CD4-positive, alpha-beta T cell (primary cell): ENCODE measurements around the gene MPIG6B. TPM values are rescaled to one million over a fixed set of nuclear protein-coding genes. Genes with fewer than 3 reads are reported as not detected.

Experiments
- ATAC-seq: fragments of 200-7000 bp; cut with Tn5 transposase; one replicate; pipeline ENCODE4 v1.10.0; 2022; ENCODE audit warnings: mild to moderate bottlenecking; ENCODE audit not compliant: poor library complexity
- CTCF ChIA-PET: fragments of 350-600 bp; sonication (Branson Sonifier 250); formaldehyde crosslinking; loops from one replicate; lab custom pipeline; 2021; ENCODE audit warnings: antibody characterized with exemption, inconsistent platforms; lab: Charles Lee
- POLR2A ChIA-PET: fragments of 350-600 bp; sonication (Branson Sonifier 250); formaldehyde crosslinking; loops from one replicate; lab custom pipeline; 2021; ENCODE audit warnings: antibody characterized with exemption, inconsistent platforms; lab: Charles Lee
- DNase-seq, 14 experiments: peaks; one replicate each; pipeline ENCODE4 v3.0.0-alpha.2; 2013 to 2020; ENCODE audit warnings: mixed read lengths in 2 of 14
- H3K27ac ChIP-seq, 2 donors: one replicate each; pipeline versions ENCODE4 v1.5.1 to v1.7.0; 2013; ENCODE audit warnings: low read length in 2 of 2, low read depth in 1 of 2, mild to moderate bottlenecking in 1 of 2
- H3K27me3 ChIP-seq, 2 experiments: 1 replicate in 1 of 2; 2 replicates in 1 of 2; pipeline versions ENCODE4 v1.6.1 to v1.7.0; 2013; ENCODE audit warnings: low read length in 2 of 2, control low read depth in 1 of 2, mild to moderate bottlenecking in 1 of 2, moderate library complexity in 1 of 2; ENCODE audit not compliant: insufficient read depth in 2 of 2, control insufficient read depth in 1 of 2
- H3K36me3 ChIP-seq: one replicate; pipeline ENCODE4 v1.6.1; 2013; ENCODE audit warnings: low read length, control low read depth; ENCODE audit not compliant: insufficient read depth
- H3K4me1 ChIP-seq: one replicate; pipeline ENCODE4 v1.6.1; 2013; ENCODE audit warnings: low read length, control low read depth; ENCODE audit not compliant: insufficient read depth
- H3K4me3 ChIP-seq: one replicate; pipeline ENCODE4 v1.5.1; 2013; ENCODE audit warnings: mild to moderate bottlenecking, low read length, moderate library complexity
- H3K9me3 ChIP-seq, 2 experiments: 1 replicate in 1 of 2; 2 replicates in 1 of 2; pipeline versions ENCODE4 v1.6.1 to v1.7.0; 2013; ENCODE audit warnings: low read length in 2 of 2, mild to moderate bottlenecking in 2 of 2, control low read depth in 1 of 2, moderate library complexity in 1 of 2; ENCODE audit not compliant: control insufficient read depth in 1 of 2, insufficient read depth in 1 of 2
- H3K27ac Mint-ChIP-seq: one replicate; pipeline ENCODE4 v1.8.0; 2020; ENCODE audit warnings: mixed read lengths
- H3K27me3 Mint-ChIP-seq: one replicate; pipeline ENCODE4 v1.8.0; 2021; ENCODE audit warnings: mixed read lengths
- H3K36me3 Mint-ChIP-seq: one replicate; pipeline ENCODE4 v1.8.0; 2021; ENCODE audit warnings: low read depth, mixed read lengths
- H3K4me1 Mint-ChIP-seq: one replicate; pipeline ENCODE4 v1.8.0; 2021; ENCODE audit warnings: low read depth, mixed read lengths
- H3K4me3 Mint-ChIP-seq: one replicate; pipeline ENCODE4 v1.8.0; 2020; ENCODE audit warnings: mild to moderate bottlenecking, mixed read lengths
- H3K9me3 Mint-ChIP-seq: one replicate; pipeline ENCODE4 v1.8.0; 2020; ENCODE audit warnings: mixed read lengths
- CTCF ChIP-seq: fragments of 200-600 bp; IDR thresholded peaks from one replicate; pipeline ENCODE4 v1.8.0; 2022; ENCODE audit warnings: antibody characterized with exemption, mild to moderate bottlenecking
- intact Hi-C, 2 experiments: fragments of 100-400 bp; cut with DNase I in 1 of 2; cut with micrococcal nuclease in 1 of 2; formaldehyde crosslinking; loops; one replicate each; pipeline versions ENCODE4 v1.15.1 to v1.9.0; 2023 to 2025; cut with DNase I, micrococcal nuclease
- total RNA-seq, 174 experiments: library from RNA in 2 of 174; stranded (reverse) in 2 of 174; gene quantifications; one replicate each; pipeline ENCODE4 v1.2.3 and lab custom pipeline; 2021 to 2026

MPIG6B gene
- total RNA-seq, 2 experiments from 2014 or later: 0.11 to 0.17 TPM

- no peaks in the 10 kb centered on the region for H3K27me3 Mint-ChIP-seq
Observed at GRCh38 chr6:31691078-31691463, 32.1 kb upstream of the MPIG6B start.

GRCh38 chr6:31691564-31692108 is 31.5 kb upstream of the MPIG6B start:
- no peaks in the 10 kb centered on the region for H3K27me3 Mint-ChIP-seq
- H3K9me3 ChIP-seq: no peaks in the 10 kb centered on the region
- DNase-seq (no peak), ATAC-seq (no peak)
- ChIA-PET CTCF (no interaction called here), POLR2A (no interaction called here)
- no peaks in the 10 kb centered on the region for H3K4me1 ChIP-seq
- no peak overlapping the region for H3K27ac Mint-ChIP-seq
- H3K4me1 Mint-ChIP-seq: no peaks in the 10 kb centered on the region
- no peak overlapping the region for H3K27ac ChIP-seq
- H3K4me3 ChIP-seq: no peak overlapping the region
- TF ChIP-seq CTCF: no peak
- intact Hi-C loops: no loop called here
- H3K4me3 Mint-ChIP-seq: no peak overlapping the region
- peaks cover 84% of the 10 kb centered on the region for H3K36me3 Mint-ChIP-seq
- no peaks in the 10 kb centered on the region for H3K9me3 Mint-ChIP-seq
- no peaks in the 10 kb centered on the region for H3K27me3 ChIP-seq
- H3K36me3 ChIP-seq: peaks cover 86% of the 10 kb centered on the region

More at GRCh38 chr6:31691078-31691463, 32.1 kb upstream of the MPIG6B start:
- DNase-seq: no peak
- H3K9me3 Mint-ChIP-seq: no peaks in the 10 kb centered on the region
- Histone ChIP-seq H3K36me3 (peaks cover 85% of the 10 kb centered on the region), H3K4me1 (no peaks in the 10 kb centered on the region), H3K27ac (no peak overlapping the region), H3K27me3 (no peaks in the 10 kb centered on the region), H3K9me3 (no peaks in the 10 kb centered on the region), H3K4me3 (no peak overlapping the region)
- ChIA-PET POLR2A (no interaction called here), CTCF (interaction anchor here (0.7 kb wide), 1 partner anchor 38 kb away, joined by 3 read pairs; no protein-coding TSS in a partner anchor)
- H3K4me1 Mint-ChIP-seq: no peaks in the 10 kb centered on the region
- no peak overlapping the region for H3K4me3 Mint-ChIP-seq
- intact Hi-C loops: no loop called here
- no peak for TF ChIP-seq CTCF
- H3K27ac Mint-ChIP-seq: no peak overlapping the region
- ATAC-seq: no peak
- H3K36me3 Mint-ChIP-seq: peaks cover 84% of the 10 kb centered on the region

- H3K27ac Mint-ChIP-seq: no peak overlapping the region
- CTCF ChIA-PET: no interaction called here
Observed at GRCh38 chr6:31692353-31692752, 30.8 kb upstream of the MPIG6B start.

More at GRCh38 chr6:31692353-31692752, 30.8 kb upstream of the MPIG6B start:
- DNase-seq: no peak
- Histone ChIP-seq H3K4me3 (no peak overlapping the region), H3K4me1 (no peaks in the 10 kb centered on the region), H3K27me3 (no peaks in the 10 kb centered on the region), H3K27ac (no peak overlapping the region), H3K36me3 (peaks cover 86% of the 10 kb centered on the region), H3K9me3 (no peaks in the 10 kb centered on the region)
- no peak for TF ChIP-seq CTCF
- intact Hi-C loops: no loop called here
- no peak for ATAC-seq
- Mint-ChIP-seq H3K4me3 (no peak overlapping the region), H3K4me1 (peaks cover 4% of the 10 kb centered on the region), H3K9me3 (no peaks in the 10 kb centered on the region), H3K36me3 (peaks cover 88% of the 10 kb centered on the region), H3K27me3 (no peaks in the 10 kb centered on the region)
- POLR2A ChIA-PET: no interaction called here
